HL-60 (cell line): ENCODE results near the gene CLSTN1.

Source experiments
- SPI1 ChIP-seq: IDR thresholded peaks from 2 replicates; pipeline ENCODE4 v1.6.1; 2012; ENCODE audit warnings: low read depth, mild to moderate bottlenecking, borderline replicate concordance
- TF ChIP-seq, protein P1 (sequence below): IDR thresholded peaks from one replicate; pipeline ENCODE4 v1.5.1; 2011; ENCODE audit warnings: low read length, control low read depth, inconsistent platforms; ENCODE audit not compliant: insufficient read depth

DNA sequence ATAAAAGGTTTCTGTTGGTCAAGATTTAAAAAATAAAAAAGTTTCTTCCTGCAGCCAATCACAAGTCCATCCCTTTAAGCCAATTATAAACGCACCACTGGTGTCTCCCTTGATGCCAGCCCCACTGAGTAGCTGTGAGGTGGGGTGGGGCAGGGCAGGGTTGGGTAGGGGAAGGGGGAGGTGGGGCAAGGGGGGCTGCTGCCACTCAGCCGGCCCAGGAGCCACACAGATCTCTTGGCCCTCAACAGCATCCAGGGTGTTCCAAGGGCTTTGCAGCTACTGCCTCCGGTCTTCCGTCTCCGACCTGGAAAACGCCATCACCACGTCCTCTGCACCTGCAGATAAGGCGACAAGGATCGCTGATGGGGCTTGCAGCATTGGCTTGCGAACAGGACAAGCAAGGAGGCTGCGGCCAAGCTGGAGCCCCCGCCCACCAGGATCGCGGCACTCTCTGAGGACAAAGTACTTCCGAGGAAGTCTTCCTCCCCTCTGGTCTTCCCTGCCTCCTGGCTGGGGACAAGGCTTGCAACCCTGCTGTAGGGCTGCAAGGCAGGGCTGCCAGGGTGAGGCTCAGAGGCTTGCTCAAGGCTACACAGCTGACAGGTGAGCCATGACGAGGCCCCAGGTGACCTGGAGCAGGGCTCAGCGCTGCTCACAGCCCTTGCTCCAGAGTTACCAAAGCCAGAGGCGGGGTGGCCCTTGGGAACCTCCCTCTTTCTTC is 26.8 kb upstream of the CLSTN1 start:
- TF ChIP-seq, protein P1, sequence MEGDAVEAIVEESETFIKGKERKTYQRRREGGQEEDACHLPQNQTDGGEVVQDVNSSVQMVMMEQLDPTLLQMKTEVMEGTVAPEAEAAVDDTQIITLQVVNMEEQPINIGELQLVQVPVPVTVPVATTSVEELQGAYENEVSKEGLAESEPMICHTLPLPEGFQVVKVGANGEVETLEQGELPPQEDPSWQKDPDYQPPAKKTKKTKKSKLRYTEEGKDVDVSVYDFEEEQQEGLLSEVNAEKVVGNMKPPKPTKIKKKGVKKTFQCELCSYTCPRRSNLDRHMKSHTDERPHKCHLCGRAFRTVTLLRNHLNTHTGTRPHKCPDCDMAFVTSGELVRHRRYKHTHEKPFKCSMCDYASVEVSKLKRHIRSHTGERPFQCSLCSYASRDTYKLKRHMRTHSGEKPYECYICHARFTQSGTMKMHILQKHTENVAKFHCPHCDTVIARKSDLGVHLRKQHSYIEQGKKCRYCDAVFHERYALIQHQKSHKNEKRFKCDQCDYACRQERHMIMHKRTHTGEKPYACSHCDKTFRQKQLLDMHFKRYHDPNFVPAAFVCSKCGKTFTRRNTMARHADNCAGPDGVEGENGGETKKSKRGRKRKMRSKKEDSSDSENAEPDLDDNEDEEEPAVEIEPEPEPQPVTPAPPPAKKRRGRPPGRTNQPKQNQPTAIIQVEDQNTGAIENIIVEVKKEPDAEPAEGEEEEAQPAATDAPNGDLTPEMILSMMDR, result no peak
- TF ChIP-seq SPI1, result no peak
